Stomach (tissue), 4 donors: Measurements from ENCODE around the gene ADAM20.

Source experiments
- EP300 ChIP-seq: sonication (generic); formaldehyde crosslinking; IDR thresholded peaks from one replicate; pipeline ENCODE4 v1.6.1; 2017; ENCODE audit warnings: antibody characterized with exemption
- POLR2A ChIP-seq, 4 donors: fragments of 450-650 bp; IDR thresholded peaks; one replicate each; pipeline ENCODE4 v1.6.1; 2016; ENCODE audit warnings: antibody characterized with exemption in 4 of 4, control low read depth in 2 of 4, mild to moderate bottlenecking in 1 of 4, moderate library complexity in 1 of 4
- POLR2AphosphoS5 ChIP-seq, 3 donors: sonication (generic); formaldehyde crosslinking; IDR thresholded peaks; one replicate each; pipeline ENCODE4 v1.6.1; 2016; ENCODE audit warnings: antibody characterized with exemption in 3 of 3
- TF ChIP-seq, protein P1 (sequence below), 7 experiments: fragments of 450-650 bp in 4 of 7; fragments of 200-600 bp in 3 of 7; sonication (generic) in 3 of 7; IDR thresholded peaks; one replicate each; pipeline ENCODE4 v1.5.1; 2016 to 2019; ENCODE audit warnings: antibody characterized with exemption in 7 of 7, control low read depth in 2 of 7, mild to moderate bottlenecking in 1 of 7

GRCh38 chr14:70514168-70515069 is 20.4 kb downstream of the ADAM20 start:
- TF ChIP-seq, protein P1, sequence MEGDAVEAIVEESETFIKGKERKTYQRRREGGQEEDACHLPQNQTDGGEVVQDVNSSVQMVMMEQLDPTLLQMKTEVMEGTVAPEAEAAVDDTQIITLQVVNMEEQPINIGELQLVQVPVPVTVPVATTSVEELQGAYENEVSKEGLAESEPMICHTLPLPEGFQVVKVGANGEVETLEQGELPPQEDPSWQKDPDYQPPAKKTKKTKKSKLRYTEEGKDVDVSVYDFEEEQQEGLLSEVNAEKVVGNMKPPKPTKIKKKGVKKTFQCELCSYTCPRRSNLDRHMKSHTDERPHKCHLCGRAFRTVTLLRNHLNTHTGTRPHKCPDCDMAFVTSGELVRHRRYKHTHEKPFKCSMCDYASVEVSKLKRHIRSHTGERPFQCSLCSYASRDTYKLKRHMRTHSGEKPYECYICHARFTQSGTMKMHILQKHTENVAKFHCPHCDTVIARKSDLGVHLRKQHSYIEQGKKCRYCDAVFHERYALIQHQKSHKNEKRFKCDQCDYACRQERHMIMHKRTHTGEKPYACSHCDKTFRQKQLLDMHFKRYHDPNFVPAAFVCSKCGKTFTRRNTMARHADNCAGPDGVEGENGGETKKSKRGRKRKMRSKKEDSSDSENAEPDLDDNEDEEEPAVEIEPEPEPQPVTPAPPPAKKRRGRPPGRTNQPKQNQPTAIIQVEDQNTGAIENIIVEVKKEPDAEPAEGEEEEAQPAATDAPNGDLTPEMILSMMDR (IDR thresholded peaks at IDR 0.05), result no peak
- TF ChIP-seq POLR2A (IDR thresholded peaks at IDR 0.05) (no peak), POLR2AphosphoS5 (IDR thresholded peaks at IDR 0.05) (no peak), EP300 (no peak)
